Fibroblast of mammary gland (primary cell): Measurements from ENCODE around the gene SHANK3.
"Not testable (repeated sequence)": the region's sequence is repeated elsewhere in the genome, so short reads cannot be mapped to it uniquely, and the experiment has no call there.

Experiments used
- DNase-seq: peaks from one replicate; pipeline ENCODE4 v3.0.0-alpha.2; 2010; ENCODE audit warnings: low read depth
- H3K4me3 ChIP-seq: 2 replicates; pipeline ENCODE4 v1.5.1; 2011; ENCODE audit warnings: low read depth, mild to moderate bottlenecking, low read length, moderate library complexity; ENCODE audit not compliant: control insufficient read depth
- CTCF ChIP-seq: conservative IDR thresholded peaks from 2 replicates; pipeline ENCODE4 v1.5.1; 2011; ENCODE audit warnings: low read depth, low read length, inconsistent platforms; ENCODE audit not compliant: control insufficient read depth, insufficient read depth

Gene SHANK3

DNA sequence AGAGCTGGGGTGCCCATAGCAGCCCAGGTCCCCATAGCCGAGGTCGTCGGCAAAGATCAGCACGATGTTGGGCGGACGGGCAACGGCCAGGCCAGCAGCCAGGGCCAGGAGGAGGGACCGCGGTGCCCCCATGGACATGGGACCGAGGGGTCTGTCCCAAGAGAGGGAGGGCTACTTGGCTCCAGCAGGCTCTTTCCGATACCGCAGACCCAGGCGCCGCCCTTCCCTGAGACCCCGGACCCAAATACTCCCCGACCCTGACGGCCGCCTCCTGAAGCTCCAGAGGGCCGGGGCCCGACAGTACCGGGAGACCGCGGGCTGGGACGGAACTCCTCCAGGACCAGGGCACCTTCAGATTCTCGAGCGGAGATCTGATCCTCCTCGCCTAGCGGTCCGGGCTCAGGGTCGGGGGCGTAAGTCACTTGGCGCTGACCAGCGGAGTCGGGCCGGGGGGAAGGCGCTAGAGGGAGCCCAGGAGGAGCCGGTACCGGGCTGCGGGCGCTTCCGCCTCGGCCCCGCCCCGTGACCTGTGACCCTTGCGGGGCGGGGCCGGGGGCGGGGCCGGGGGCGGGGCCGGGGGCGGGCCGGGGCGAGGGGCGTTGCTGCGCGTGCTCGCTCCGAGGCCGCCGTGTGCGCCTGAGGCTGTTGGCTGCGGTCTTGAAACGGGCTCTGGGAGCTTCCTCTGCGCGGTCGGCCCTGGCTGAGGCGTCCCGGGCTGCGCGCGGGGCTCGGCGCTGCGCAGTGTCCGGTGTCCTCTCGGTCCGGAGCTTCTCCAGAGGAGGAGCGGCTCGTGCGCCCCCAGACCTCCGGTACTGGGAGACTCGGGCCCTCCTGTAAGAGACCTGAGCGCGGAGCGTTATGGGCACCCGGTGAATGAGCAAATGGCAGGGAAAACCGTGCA, 44.7 kb upstream of the SHANK3 start, which contains the start of gene ARSA:
Gene ARSA, minus strand, starts transcription at position 511 of the 901 bp plus-strand sequence. Its CDS starts 373 bp downstream, at position 138.
- TF ChIP-seq CTCF = no peak
- H3K4me3 ChIP-seq = peak within 1 kb of the TSS; percentile 71
- DNase-seq = peak; percentile 74

- no peak for DNase-seq
- peak overlapping the region; percentile 71 for H3K4me3 ChIP-seq
- no peak for TF ChIP-seq CTCF
These were observed 44.0 kb upstream of the SHANK3 start for GRCh38 chr22:50628543-50629134.

GRCh38 chr22:50630376-50630775, 42.2 kb upstream of the SHANK3 start:
- TF ChIP-seq CTCF = no peak
- peak; percentile 18 for DNase-seq
- no peak overlapping the region for H3K4me3 ChIP-seq

DNA sequence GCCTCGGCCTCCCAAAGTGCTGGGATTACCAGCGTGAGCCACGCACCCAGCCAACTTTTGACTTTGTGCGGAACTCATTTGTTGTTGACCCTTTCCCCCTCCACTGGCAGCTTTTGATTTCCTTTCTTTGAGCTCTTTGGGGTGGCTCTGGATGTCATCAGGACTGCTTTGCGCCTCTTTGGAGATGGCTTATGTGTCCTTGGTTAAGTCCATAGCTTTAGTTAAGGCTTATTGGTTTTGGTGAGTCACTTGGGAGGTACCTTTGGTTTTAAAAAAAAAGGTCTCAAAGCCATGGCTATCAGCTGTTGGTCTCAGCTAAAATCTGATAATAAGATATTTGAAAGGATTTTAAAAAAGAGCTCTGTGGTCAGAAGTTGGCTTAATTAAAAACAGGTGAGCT, 39.5 kb upstream of the SHANK3 start:
- no peak overlapping the region for H3K4me3 ChIP-seq
- TF ChIP-seq CTCF = no peak
- no peak for DNase-seq

- no peak for DNase-seq
- TF ChIP-seq CTCF = no peak
- no peak overlapping the region for H3K4me3 ChIP-seq
These were observed 38.9 kb upstream of the SHANK3 start for GRCh38 chr22:50633771-50634170.

DNA sequence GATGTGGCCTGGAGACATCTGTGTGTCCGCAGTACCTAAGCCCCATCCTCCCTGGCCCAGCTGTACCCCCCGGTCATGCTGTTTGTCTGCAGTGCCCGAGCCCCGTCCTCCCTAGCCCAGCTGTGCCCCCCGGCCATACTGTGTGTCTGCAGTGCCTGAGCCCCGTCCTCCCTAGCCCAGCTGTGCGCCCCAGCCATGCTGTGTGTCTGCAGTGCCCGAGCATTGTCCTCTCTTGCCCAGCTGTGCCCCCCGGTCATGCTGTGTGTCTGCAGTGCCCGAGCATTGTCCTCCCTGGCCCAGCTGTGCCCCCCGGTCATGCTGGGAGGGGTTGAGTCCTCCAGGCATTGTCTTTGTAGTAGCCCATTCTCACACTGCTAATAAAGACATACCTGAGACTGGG, 37.0 kb upstream of the SHANK3 start:
- no peak for DNase-seq
- H3K4me3 ChIP-seq = no peak overlapping the region
- TF ChIP-seq CTCF = no peak

GRCh38 chr22:50640296-50640695, 32.3 kb upstream of the SHANK3 start:
- not testable (repeated sequence) for H3K4me3 ChIP-seq, DNase-seq
